HG03460 (cell line): ENCODE data around the gene GPRASP3.

Experiments
- ATAC-seq: cut with Tn5 transposase; IDR thresholded peaks from one replicate; pipeline ENCODE4 v1.9.1; 2021; ENCODE audit not compliant: unreplicated experiment

The GPRASP3 gene

DNA sequence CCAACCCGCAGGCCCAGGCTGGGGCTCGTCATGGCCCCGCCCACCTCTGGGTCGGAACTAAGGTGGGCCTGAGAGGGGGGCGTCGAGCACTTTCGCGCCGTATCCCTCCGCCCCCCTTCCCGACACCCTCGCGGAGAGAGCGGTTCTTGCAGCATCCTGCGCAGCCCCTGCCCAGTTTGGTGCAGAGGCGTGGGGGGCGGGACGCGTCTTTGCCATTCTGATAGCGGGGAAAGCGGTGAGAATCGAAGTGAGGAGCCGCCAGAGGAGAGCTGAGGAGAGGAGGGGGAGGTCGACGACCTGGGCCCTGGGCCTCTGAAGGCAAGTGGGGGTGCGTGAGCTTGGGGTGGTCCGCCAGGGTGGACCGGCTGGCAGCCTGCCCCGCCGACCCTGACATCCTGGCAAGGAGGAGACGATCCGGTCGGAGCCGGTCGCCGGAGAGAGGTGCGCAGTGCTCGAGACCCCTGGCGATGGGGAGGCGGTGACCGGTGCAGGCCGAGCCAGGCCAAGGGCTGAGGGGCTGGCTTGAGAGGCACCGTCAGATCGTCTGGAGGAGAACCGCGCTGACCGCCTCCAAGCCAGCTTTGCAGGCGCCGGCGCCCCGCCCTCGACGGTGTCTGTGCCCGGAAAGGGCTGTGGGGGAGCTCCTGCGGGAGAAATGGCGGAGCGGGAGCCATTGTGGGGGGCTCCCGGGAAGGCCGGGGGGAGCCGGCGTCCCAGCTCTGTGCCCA lies 25.5 kb downstream of the GPRASP3 start:
- no peak for ATAC-seq

DNA sequence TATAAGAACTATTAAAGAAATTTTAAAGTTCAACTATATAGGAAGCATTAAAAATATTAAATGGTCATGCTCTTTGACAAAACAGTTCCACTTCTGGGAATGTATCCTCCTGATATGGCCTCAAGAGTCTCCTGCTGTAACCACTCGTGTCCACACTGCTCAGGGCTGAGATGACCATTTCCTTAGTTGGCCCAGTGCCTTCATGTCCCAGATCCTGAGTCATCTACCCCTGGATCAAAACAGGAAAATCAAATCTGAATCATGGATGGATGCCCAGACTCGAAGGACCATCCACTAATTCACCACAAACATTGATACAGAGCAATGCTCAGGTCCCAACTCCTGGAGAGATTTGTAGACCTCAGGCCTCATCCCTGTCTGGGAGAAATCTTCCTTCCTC lies 44.7 kb downstream of the GPRASP3 start:
- ATAC-seq: no peak

DNA sequence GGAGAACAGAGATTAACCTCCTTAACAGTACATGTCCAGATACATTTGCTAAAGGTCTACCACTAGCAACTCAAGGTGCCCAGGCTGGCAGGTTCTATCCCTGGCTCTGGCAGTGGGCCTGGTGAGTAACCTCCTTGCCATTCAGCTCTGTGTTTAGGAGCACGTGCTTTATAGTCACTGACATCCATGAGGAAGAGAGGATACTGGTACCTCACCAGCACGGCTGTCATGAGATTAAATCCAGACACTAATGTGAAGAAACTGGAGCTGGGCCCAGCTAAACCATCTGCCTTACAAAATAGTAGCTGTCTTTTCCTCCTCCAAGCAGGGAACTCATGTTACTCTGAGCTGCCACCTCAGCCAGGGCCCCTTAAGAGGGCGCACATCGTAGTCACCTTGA lies 45.3 kb downstream of the GPRASP3 start:
- ATAC-seq: no peak

DNA sequence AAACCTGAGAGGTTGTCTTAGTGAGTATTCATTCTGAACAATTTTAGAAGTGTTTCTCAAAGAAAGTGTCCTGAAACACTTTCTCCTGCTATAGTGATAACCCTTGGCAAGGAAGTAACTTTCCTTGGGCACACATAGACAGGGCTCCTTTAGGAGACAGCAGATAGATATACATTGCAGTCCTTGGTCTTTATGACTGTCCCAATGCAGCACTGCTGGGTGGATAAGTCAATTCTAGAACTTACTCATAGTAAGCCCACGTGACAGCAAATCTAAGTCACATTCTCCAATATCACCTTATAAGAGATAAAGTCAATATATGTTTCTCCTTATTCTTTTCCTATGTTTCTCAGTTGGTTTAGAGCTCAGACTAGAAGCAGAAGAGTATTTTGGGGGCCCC lies 46.7 kb downstream of the GPRASP3 start:
- no peak for ATAC-seq

DNA sequence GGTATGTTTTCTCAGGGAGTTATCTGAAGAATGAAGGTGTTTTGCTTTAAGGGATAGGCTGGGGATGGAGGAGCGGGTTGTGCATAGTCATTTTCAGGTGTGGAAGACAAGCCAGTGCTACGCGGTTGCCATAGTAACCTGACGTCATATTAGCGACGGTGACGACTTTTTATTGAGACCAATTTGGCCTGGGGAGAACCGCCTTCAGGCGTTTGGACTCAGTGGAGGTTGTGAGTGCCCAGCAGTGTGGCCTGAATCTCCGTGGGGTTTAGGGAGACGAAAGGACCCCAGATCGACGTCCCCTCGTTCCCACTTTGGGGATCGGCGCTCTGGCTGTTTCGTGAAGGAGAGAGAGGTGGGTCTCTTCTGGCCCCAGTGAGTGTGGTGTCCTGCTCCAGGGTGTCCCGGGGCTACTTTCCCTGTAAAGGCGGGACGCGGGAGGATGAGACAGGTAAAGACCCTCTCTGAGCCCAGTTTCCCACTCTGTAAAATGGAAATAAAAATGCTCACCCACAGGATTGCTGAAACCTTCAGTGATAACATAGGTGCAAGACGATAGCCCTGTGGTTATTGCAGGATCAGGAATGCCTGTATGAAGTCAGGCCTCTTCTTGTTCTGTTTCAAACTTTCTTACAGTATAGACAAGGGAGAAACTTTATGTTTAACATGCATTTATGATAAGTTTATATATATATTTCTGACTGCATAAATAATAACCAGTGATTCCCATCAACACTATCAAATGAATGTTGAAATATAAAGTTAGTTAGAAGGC lies 48.6 kb downstream of the GPRASP3 start:
- peak; percentile 94 for ATAC-seq
